ENCODE results near the gene OLA1. TPM values are rescaled to one million over a fixed set of nuclear protein-coding genes. Genes with fewer than 3 reads are reported as not detected.

The OLA1 gene
- total RNA-seq, 1 experiment from 2014 or later, result 122 TPM

- peaks cover 17% of the 10 kb centered on the region for H3K36me3 ChIP-seq
- H3K9me3 ChIP-seq (replicated peaks), result no peaks in the 10 kb centered on the region
- no peaks in the 10 kb centered on the region for H3K4me1 ChIP-seq (replicated peaks)
- DNase-seq (ENCODE audit: low read depth in 1 of 2, low spot score in 2 of 2), result no peak
- no peaks in the 10 kb centered on the region for H3K27me3 ChIP-seq (replicated peaks)
- H3K4me3 ChIP-seq, result no peak overlapping the region
- H3K27ac ChIP-seq, result no peak overlapping the region
Observed at GRCh38 chr2:174076975-174077374, 171.4 kb downstream of the OLA1 start.

GRCh38 chr2:174076040-174076439 lies 172.3 kb downstream of the OLA1 start:
- H3K27ac ChIP-seq, result no peak overlapping the region
- no peaks in the 10 kb centered on the region for H3K27me3 ChIP-seq (replicated peaks)
- DNase-seq (ENCODE audit: low read depth in 1 of 2, low spot score in 2 of 2), result no peak
- no peaks in the 10 kb centered on the region for H3K9me3 ChIP-seq (replicated peaks)
- H3K36me3 ChIP-seq, result peaks cover 17% of the 10 kb centered on the region
- H3K4me1 ChIP-seq (replicated peaks), result no peaks in the 10 kb centered on the region
- H3K4me3 ChIP-seq, result no peak overlapping the region

- H3K36me3 ChIP-seq, result peaks cover 17% of the 10 kb centered on the region
- H3K27ac ChIP-seq, result no peak overlapping the region
- no peaks in the 10 kb centered on the region for H3K4me1 ChIP-seq (replicated peaks)
- DNase-seq (ENCODE audit: low read depth in 1 of 2, low spot score in 2 of 2), result no peak
- no peaks in the 10 kb centered on the region for H3K9me3 ChIP-seq (replicated peaks)
- no peak overlapping the region for H3K4me3 ChIP-seq
- no peaks in the 10 kb centered on the region for H3K27me3 ChIP-seq (replicated peaks)
Observed at GRCh38 chr2:174074831-174075230, 173.5 kb downstream of the OLA1 start.

- H3K36me3 ChIP-seq, result peaks cover 17% of the 10 kb centered on the region
- no peaks in the 10 kb centered on the region for H3K4me1 ChIP-seq (replicated peaks)
- no peak overlapping the region for H3K4me3 ChIP-seq
- DNase-seq (ENCODE audit: low read depth in 1 of 2, low spot score in 2 of 2), result no peak
- no peak overlapping the region for H3K27ac ChIP-seq
- no peaks in the 10 kb centered on the region for H3K27me3 ChIP-seq (replicated peaks)
- no peaks in the 10 kb centered on the region for H3K9me3 ChIP-seq (replicated peaks)
Observed at GRCh38 chr2:174072857-174073256, 175.5 kb downstream of the OLA1 start.

- no peak for DNase-seq (ENCODE audit: low read depth in 1 of 2, low spot score in 2 of 2)
Observed at GRCh38 chr2:174072069-174072468, 176.3 kb downstream of the OLA1 start.

GRCh38 chr2:174071321-174071720 lies 177.0 kb downstream of the OLA1 start:
- Histone ChIP-seq H3K4me3 (no peak overlapping the region), H3K4me1 (replicated peaks) (no peaks in the 10 kb centered on the region), H3K27ac (no peak overlapping the region), H3K9me3 (replicated peaks) (no peaks in the 10 kb centered on the region), H3K27me3 (replicated peaks) (no peaks in the 10 kb centered on the region), H3K36me3 (peaks cover 17% of the 10 kb centered on the region)
- no peak for DNase-seq (ENCODE audit: low read depth in 1 of 2, low spot score in 2 of 2)

More at GRCh38 chr2:174072069-174072468, 176.3 kb downstream of the OLA1 start:
- Histone ChIP-seq H3K27ac (no peak overlapping the region), H3K4me1 (replicated peaks) (no peaks in the 10 kb centered on the region), H3K4me3 (no peak overlapping the region), H3K36me3 (peaks cover 17% of the 10 kb centered on the region), H3K27me3 (replicated peaks) (no peaks in the 10 kb centered on the region), H3K9me3 (replicated peaks) (no peaks in the 10 kb centered on the region)

GRCh38 chr2:174070281-174070680 lies 178.1 kb downstream of the OLA1 start:
- no peak overlapping the region for H3K27ac ChIP-seq
- H3K36me3 ChIP-seq, result peaks cover 13% of the 10 kb centered on the region
- no peaks in the 10 kb centered on the region for H3K9me3 ChIP-seq (replicated peaks)
- no peaks in the 10 kb centered on the region for H3K4me1 ChIP-seq (replicated peaks)
- H3K4me3 ChIP-seq, result no peak overlapping the region
- no peaks in the 10 kb centered on the region for H3K27me3 ChIP-seq (replicated peaks)
- no peak for DNase-seq (ENCODE audit: low read depth in 1 of 2, low spot score in 2 of 2)

- Histone ChIP-seq H3K4me1 (replicated peaks) (no peaks in the 10 kb centered on the region), H3K27ac (no peak overlapping the region), H3K4me3 (no peak overlapping the region), H3K27me3 (replicated peaks) (no peaks in the 10 kb centered on the region), H3K36me3 (no peaks in the 10 kb centered on the region), H3K9me3 (replicated peaks) (no peaks in the 10 kb centered on the region)
- DNase-seq (ENCODE audit: low read depth in 1 of 2, low spot score in 2 of 2), result no peak
Observed at GRCh38 chr2:174067815-174068214, 180.5 kb downstream of the OLA1 start.

GRCh38 chr2:174066871-174067270 lies 181.5 kb downstream of the OLA1 start:
- Histone ChIP-seq H3K4me3 (no peak overlapping the region), H3K9me3 (replicated peaks) (no peaks in the 10 kb centered on the region), H3K27me3 (replicated peaks) (no peaks in the 10 kb centered on the region), H3K36me3 (no peaks in the 10 kb centered on the region), H3K27ac (no peak overlapping the region), H3K4me1 (replicated peaks) (no peaks in the 10 kb centered on the region)
- no peak for DNase-seq (ENCODE audit: low read depth in 1 of 2, low spot score in 2 of 2)

- Histone ChIP-seq H3K9me3 (replicated peaks) (no peaks in the 10 kb centered on the region), H3K36me3 (no peaks in the 10 kb centered on the region), H3K27me3 (replicated peaks) (no peaks in the 10 kb centered on the region), H3K4me3 (no peak overlapping the region), H3K4me1 (replicated peaks) (peaks cover 22% of the 10 kb centered on the region), H3K27ac (no peak overlapping the region)
- no peak for DNase-seq (ENCODE audit: low read depth in 1 of 2, low spot score in 2 of 2)
Observed at GRCh38 chr2:174063492-174064092, 184.7 kb downstream of the OLA1 start.

GRCh38 chr2:174062934-174063333 lies 185.4 kb downstream of the OLA1 start:
- H3K9me3 ChIP-seq (replicated peaks), result no peaks in the 10 kb centered on the region
- no peak overlapping the region for H3K4me3 ChIP-seq
- H3K27ac ChIP-seq, result no peak overlapping the region
- no peak for DNase-seq (ENCODE audit: low read depth in 1 of 2, low spot score in 2 of 2)
- H3K27me3 ChIP-seq (replicated peaks), result no peaks in the 10 kb centered on the region
- H3K4me1 ChIP-seq (replicated peaks), result peaks cover 29% of the 10 kb centered on the region
- no peaks in the 10 kb centered on the region for H3K36me3 ChIP-seq

GRCh38 chr2:174059884-174060244 lies 188.5 kb downstream of the OLA1 start:
- H3K9me3 ChIP-seq (replicated peaks), result no peaks in the 10 kb centered on the region
- H3K27ac ChIP-seq, result peak overlapping the region; percentile 91
- H3K36me3 ChIP-seq, result no peaks in the 10 kb centered on the region
- DNase-seq (ENCODE audit: low read depth in 1 of 2, low spot score in 2 of 2), result peak; percentile 63 to 67
- H3K27me3 ChIP-seq (replicated peaks), result no peaks in the 10 kb centered on the region
- H3K4me3 ChIP-seq, result no peak overlapping the region
- peaks cover 31% of the 10 kb centered on the region for H3K4me1 ChIP-seq (replicated peaks)

- peak; percentile 67 to 79 for DNase-seq (ENCODE audit: low read depth in 1 of 2, low spot score in 2 of 2)
- Histone ChIP-seq H3K4me1 (replicated peaks) (peaks cover 31% of the 10 kb centered on the region), H3K27ac (peak overlapping the region; percentile 91), H3K27me3 (replicated peaks) (no peaks in the 10 kb centered on the region), H3K9me3 (replicated peaks) (no peaks in the 10 kb centered on the region), H3K4me3 (no peak overlapping the region), H3K36me3 (no peaks in the 10 kb centered on the region)
Observed at GRCh38 chr2:174059178-174059883, 189.0 kb downstream of the OLA1 start.

GRCh38 chr2:174058456-174058855 lies 189.9 kb downstream of the OLA1 start:
- Histone ChIP-seq H3K4me1 (replicated peaks) (peaks cover 38% of the 10 kb centered on the region), H3K36me3 (no peaks in the 10 kb centered on the region), H3K9me3 (replicated peaks) (no peaks in the 10 kb centered on the region), H3K27me3 (replicated peaks) (no peaks in the 10 kb centered on the region), H3K4me3 (no peak overlapping the region), H3K27ac (peak overlapping the region; percentile 91)
- DNase-seq (ENCODE audit: low read depth in 1 of 2, low spot score in 2 of 2), result no peak
